Left lobe of liver (tissue), 2 donors: ENCODE measurements around the gene TNFSF18. TPM values are rescaled to one million over a fixed set of nuclear protein-coding genes. Genes with fewer than 3 reads are reported as not detected.
A peak's percentile ranks its signal among the peaks of the same experiment; 100 is the strongest.

Experiments used
- ATAC-seq: fragments of 200-7000 bp; cut with Tn5 transposase; one replicate; pipeline ENCODE4 v1.9.1; 2020; ENCODE audit warnings: mild to moderate bottlenecking, moderate library complexity
- DNase-seq: peaks from one replicate; pipeline ENCODE4 v3.0.0-alpha.2; 2020; ENCODE audit warnings: low spot score
- total RNA-seq: library from RNA; stranded (reverse); gene quantifications from one replicate; pipeline ENCODE4 v1.2.1, GENCODE V29; 2021
- donor health status: DM: no; HTN: no; CAD: no; lungs with moderate emphysema.
- donor health status: DM: no; HTN: yes; CAD: no.

Gene TNFSF18
- total RNA-seq, 1 donor from 2014 or later: 0.08 TPM

DNA sequence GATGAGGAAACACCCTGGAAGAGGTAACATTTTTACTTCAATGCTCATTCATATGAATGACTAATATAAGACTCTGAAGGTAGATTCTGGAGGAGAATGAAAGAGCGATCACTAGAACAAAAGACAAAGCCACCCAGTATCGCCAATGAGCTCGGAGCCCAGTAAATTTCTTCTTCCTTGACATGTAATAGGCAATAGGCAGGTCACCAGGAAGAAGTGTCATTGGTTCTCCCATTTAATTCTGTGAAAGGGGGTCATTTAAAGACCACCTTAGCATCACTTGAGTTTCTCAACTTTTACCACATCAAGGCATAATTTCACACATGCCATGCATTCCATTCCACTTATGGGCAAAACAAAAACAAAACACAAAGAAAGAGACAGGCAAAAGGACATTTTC, 7.9 kb downstream of the TNFSF18 start:
- ATAC-seq (no peak), DNase-seq (no peak)

GRCh38 chr1:173039626-173040025, 11.1 kb downstream of the TNFSF18 start:
- DNase-seq (no peak), ATAC-seq (no peak)

- no peak for ATAC-seq
Observed at GRCh38 chr1:173038875-173039554, 11.7 kb downstream of the TNFSF18 start.

GRCh38 chr1:173024543-173024942, 26.2 kb downstream of the TNFSF18 start:
- DNase-seq: no peak
- peak; percentile 84 for ATAC-seq

More at GRCh38 chr1:173038875-173039554, 11.7 kb downstream of the TNFSF18 start:
- no peak for DNase-seq

- no peak for DNase-seq
- ATAC-seq: no peak
Observed at GRCh38 chr1:173023343-173023742, 27.4 kb downstream of the TNFSF18 start.

DNA sequence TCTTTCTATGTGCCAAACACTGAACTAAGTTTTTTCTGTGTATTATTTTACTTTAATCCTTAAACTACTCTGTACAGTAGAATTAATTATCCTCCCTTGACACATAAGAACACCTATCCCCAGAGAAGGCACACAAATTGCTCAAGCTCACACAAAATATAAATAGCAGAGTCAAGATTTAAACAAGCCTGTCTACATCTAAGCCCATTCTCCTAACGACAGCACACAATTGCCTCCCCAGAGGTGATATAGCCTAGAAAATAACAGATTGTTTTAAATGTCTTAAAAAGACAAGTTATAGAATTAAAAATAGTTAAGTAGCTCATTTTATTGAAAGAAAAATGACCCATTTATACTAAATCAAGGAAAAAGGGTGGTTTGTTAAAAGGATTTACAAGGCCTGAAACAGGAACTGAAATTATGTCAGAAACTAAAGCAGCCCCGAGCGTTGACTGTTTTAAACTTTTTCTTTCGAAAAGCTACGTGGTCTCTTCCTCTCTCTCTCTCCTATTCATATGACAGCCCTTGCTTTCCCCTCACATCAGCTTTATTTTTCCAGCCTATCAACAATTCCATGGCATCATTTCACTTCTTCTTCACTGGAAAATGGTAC, 30.5 kb downstream of the TNFSF18 start:
- no peak for ATAC-seq
- no peak for DNase-seq

- DNase-seq: no peak
- ATAC-seq: no peak
Observed at GRCh38 chr1:173017792-173018191, 32.9 kb downstream of the TNFSF18 start.

GRCh38 chr1:173016419-173016818, 34.3 kb downstream of the TNFSF18 start:
- no peak for ATAC-seq
- DNase-seq: no peak

DNA sequence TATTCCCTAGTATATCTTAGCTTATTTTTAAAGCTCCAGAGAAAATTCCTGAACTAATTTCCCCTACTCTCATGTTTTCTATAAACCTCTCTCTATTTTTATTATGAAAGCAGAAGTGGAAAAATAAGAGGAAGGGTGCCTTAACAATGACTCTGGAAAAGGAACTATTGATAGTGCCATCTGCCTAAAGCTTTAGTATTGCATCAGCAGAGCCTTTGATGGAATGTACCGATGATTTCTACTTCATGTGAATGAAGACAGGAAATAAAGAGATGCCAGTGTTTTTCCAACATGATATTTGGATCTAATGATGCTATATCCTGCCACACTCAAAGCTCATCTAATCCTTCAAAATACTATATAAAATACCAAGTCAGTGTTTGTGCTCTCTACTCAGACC, 35.1 kb downstream of the TNFSF18 start:
- ATAC-seq (no peak), DNase-seq (no peak)

DNA sequence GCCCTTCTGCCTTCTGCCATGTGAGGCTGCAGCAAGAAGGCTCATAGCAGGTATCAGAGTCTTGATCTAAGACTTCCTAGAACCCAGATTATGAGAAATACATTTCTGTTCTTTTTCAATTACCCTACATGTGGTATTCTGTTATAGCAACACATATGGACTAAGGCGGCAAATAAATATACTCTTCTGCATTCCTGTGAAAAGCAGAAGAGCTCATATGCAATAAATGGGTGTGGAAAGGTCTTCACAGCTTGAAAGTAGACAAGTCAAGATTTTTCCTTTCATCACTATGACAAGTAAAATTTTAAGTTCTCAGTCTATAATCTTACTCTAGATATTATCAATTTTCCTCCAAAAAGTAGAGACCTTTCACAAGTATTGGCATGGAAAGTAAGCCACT, 36.6 kb downstream of the TNFSF18 start:
- no peak for DNase-seq

GRCh38 chr1:173012126-173012525, 38.6 kb downstream of the TNFSF18 start:
- no peak for DNase-seq
- ATAC-seq: no peak

More for the DNA sequence above, 36.6 kb downstream of the TNFSF18 start:
- ATAC-seq: no peak

- ATAC-seq (peak; percentile 23), DNase-seq (no peak)
Observed at GRCh38 chr1:173009597-173009996, 41.1 kb downstream of the TNFSF18 start.

DNA sequence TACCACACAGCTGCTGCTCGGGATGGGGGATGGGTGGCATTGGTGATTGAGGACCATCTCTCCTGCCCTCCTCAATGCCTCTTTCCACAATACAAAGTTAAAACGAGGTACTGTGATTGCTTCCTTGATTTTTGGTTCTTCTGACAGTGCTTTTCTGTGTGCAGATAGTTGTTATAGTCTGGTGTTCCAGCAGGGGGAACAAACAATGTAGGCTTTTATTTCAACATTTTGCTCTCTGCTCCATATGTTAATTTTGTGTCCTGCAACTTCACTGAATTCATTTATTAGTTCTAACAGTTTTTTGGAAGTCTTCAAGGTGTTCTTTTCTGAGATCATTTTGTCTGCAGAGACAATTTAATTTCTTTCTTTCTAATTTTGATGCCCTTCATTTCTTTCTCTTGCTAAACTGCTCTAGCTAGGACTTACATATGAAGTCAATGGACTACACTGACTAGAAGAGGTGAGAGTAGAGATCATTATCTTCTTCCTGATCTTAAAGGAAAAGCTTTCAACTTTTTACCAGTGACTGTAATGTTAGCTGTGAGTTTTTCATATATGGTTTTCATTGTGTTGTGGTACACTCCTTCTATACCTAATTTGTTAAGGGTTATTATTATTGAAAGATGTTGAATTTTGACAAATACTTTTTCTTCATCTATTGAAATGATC, 45.4 kb downstream of the TNFSF18 start:
- ATAC-seq (no peak), DNase-seq (no peak)

- ATAC-seq (no peak), DNase-seq (no peak)
Observed at GRCh38 chr1:173002891-173003838, 47.6 kb downstream of the TNFSF18 start.

DNA sequence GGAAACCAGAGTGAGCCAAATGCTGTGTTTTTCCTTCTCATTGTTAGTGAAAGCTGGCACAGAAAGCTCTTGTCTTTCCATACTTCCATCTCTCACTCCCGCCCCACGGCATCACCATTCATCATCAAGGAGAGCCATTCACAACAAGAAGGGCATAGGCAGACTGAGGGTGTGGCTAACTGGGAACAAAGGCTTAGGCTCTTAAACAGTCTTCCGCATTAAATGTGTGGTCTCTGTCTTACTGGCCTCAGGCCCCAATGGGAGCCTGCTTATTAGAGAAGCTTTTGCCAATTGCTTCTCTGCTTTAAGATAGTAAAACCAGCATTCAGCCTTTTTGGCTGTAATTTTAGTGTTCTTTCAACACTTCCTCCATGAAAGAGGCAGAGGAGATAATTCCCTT, 51.4 kb downstream of the TNFSF18 start:
- DNase-seq: no peak
- ATAC-seq: no peak

- DNase-seq (no peak), ATAC-seq (no peak)
Observed at GRCh38 chr1:172997941-172998361, 52.8 kb downstream of the TNFSF18 start.

DNA sequence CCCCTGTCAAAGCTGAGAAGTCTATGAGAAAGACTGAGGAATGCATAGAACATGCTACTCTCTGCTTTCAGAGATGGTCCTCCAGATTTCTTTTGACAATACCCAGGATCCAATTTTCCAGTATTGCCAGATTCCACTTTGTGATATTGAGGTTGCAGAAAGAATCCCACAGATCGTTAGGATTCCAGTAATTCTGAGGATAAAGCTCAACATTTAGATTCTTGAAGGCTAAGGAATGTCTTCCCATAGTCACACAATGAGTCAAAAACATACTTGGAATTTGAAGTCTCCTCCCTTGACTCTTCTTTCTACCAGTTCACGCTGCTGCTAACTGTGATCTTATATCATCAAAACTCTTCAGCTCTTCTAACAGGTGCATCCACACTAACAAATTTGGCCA, 57.1 kb downstream of the TNFSF18 start:
- DNase-seq (no peak), ATAC-seq (no peak)

GRCh38 chr1:172991674-172992400, 58.9 kb downstream of the TNFSF18 start:
- no peak for DNase-seq
- no peak for ATAC-seq

DNA sequence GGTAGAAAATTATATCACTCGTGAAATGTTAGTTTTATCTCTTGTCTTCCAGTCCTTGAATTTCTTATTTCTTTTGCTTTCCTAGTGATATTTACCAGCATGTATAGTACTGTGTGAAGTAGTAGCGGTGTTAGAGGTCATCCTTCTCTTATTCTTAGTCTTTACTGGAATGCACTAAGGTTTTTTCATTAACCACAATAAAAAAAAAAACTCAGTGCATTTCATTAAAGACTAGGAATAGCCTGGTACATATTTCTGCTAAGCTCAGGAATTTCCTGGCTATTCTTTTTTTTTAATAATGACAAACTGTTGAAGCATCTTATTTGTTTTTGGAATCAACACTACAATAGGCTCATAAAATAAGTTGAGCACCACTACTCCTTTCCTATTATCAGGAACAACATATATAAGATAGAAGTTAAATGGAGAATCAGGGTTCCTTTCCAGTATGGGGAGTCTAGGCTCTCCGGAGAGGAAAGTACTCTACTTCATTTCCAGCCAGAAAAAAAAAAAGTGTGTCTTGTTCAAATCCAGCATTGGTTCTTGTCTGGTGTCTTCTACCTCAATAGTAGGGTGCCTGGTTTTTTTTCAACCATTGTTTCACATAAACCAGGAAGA, 60.0 kb downstream of the TNFSF18 start:
- DNase-seq (no peak), ATAC-seq (no peak)
